H1 (cell line): ENCODE results near the gene ZNF765. TPM values are rescaled to one million over a fixed set of nuclear protein-coding genes. Genes with fewer than 3 reads are reported as not detected.
A peak's percentile ranks its signal among the peaks of the same experiment; 100 is the strongest.

Experiments
- ASH2L ChIP-seq: fragments of 200-600, 300-600 bp; sonication (generic); IDR thresholded peaks from one replicate; pipeline ENCODE4 v1.7.1; 2017; ENCODE audit warnings: low read length
- BCL11A ChIP-seq, 2 experiments: IDR thresholded peaks; one replicate each; pipeline ENCODE4 v1.6.1; 2011; ENCODE audit warnings: low read depth in 2 of 2, low read length in 2 of 2, mild to moderate bottlenecking in 2 of 2
- CEBPB ChIP-seq: IDR thresholded peaks from 2 replicates; pipeline ENCODE4 v1.6.1; 2012; ENCODE audit warnings: low read depth, low read length
- CHD1 ChIP-seq: IDR thresholded peaks from 2 replicates; pipeline ENCODE4 v1.6.1; 2012; ENCODE audit warnings: low read depth, low read length, improper control_type of control experiment
- CTCF ChIP-seq, 3 experiments: IDR thresholded peaks; 1 replicate in 2 of 3; 2 replicates in 1 of 3; pipeline versions ENCODE4 v1.5.1 to v1.6.1; 2011; ENCODE audit warnings: low read length in 3 of 3, mild to moderate bottlenecking in 3 of 3, inconsistent platforms in 2 of 3, low read depth in 1 of 3, moderate library complexity in 1 of 3; ENCODE audit not compliant: insufficient read depth in 1 of 3; ENCODE audit errors: control extremely low read depth in 1 of 3
- HDAC2 ChIP-seq, 2 experiments: fragments of 300-600 bp in 1 of 2; sonication (generic) in 1 of 2; IDR thresholded peaks; 2 replicates each; pipeline ENCODE4 v1.6.1; 2011 to 2012; ENCODE audit warnings: low read depth in 2 of 2, low read length in 2 of 2, mild to moderate bottlenecking in 2 of 2, moderate library complexity in 2 of 2, borderline replicate concordance in 1 of 2, inconsistent platforms in 1 of 2
- MAX ChIP-seq: IDR thresholded peaks from 2 replicates; pipeline ENCODE4 v1.6.1; 2012; ENCODE audit warnings: inconsistent platforms
- PHF8 ChIP-seq: fragments of 200-600 bp; sonication (generic); conservative IDR thresholded peaks from 2 replicates; pipeline ENCODE4 v1.7.1; 2012; ENCODE audit warnings: low read depth, mild to moderate bottlenecking, inconsistent platforms, low read length, moderate library complexity
- RAD21 ChIP-seq, 2 experiments: IDR thresholded peaks in 1 of 2; conservative IDR thresholded peaks in 1 of 2; 2 replicates each; pipeline ENCODE4 v1.6.1; 2011; ENCODE audit warnings: low read depth in 2 of 2, low read length in 2 of 2, improper control_type of control experiment in 1 of 2, inconsistent platforms in 1 of 2, mild to moderate bottlenecking in 1 of 2, moderate library complexity in 1 of 2
- RNF2 ChIP-seq: fragments of 200-900, 300-1000 bp; sonication (generic); IDR thresholded peaks from 2 replicates; pipeline ENCODE4 v1.7.1; 2016; ENCODE audit warnings: borderline replicate concordance, low read depth, mild to moderate bottlenecking, antibody characterized with exemption, low read length; ENCODE audit not compliant: poor library complexity, severe bottlenecking; ENCODE audit errors: missing control alignments
- SP1 ChIP-seq: IDR thresholded peaks from 2 replicates; pipeline ENCODE4 v1.6.1; 2011; ENCODE audit warnings: low read depth, low read length
- TAF7 ChIP-seq: optimal IDR thresholded peaks from 2 replicates; pipeline ENCODE3; 2011; ENCODE audit warnings: low read depth, mild to moderate bottlenecking, inconsistent platforms, low read length, moderate library complexity, borderline replicate concordance
- YY1 ChIP-seq: IDR thresholded peaks from 2 replicates; pipeline ENCODE4 v1.6.1; 2011; ENCODE audit warnings: low read depth, mild to moderate bottlenecking, low read length
- polyA plus RNA-seq, 7 experiments: library from polyadenylated mRNA; depleted of rRNA in 3 of 7; stranded (reverse) in 5 of 7; unstranded in 2 of 7; fragments of >200 nt in 5 of 7; fragments of 200-250 nt in 2 of 7; gene quantifications; 1 replicate in 5 of 7; 2 replicates in 1 of 7; 4 replicates in 1 of 7; pipeline versions ENCODE4 v1.2.1 to v1.2.3, GENCODE V29; 2011 to 2013; ENCODE audit warnings: missing spikeins in 2 of 7, mixed read lengths in 2 of 7
- total RNA-seq: library from RNA; stranded (reverse); fragmentation: NEBNext Ultra II Directional; extraction: Animal tissue kit (Norgen Biotek cat#: 25700); gene quantifications from 2 replicates; pipeline ENCODE4 v1.2.1, GENCODE V29; 2021
- TF ChIP-seq, protein P1 (sequence below): IDR thresholded peaks from 2 replicates; pipeline ENCODE4 v1.6.1; 2011; ENCODE audit warnings: low read length, improper control_type of control experiment

The ZNF765 gene
- total and polyA plus RNA-seq, 2 of the 8 experiments (the other 6 are each of a cell fraction or from before 2014, with no cell fraction given): 4.5 to 22.3 TPM

GRCh38 chr19:53424968-53425597, 30.1 kb downstream of the ZNF765 start (continued):
- TF ChIP-seq TAF7: no peak
- peak; percentile 84 to 97 (median 90) for TF ChIP-seq CTCF (IDR thresholded peaks at IDR 0.05; ENCODE audit: control extremely low read depth in 1 of 3, insufficient read depth in 1 of 3, low read depth in 1 of 3, low read length in 3 of 3)
- peak; percentile 85 for TF ChIP-seq RAD21 (IDR thresholded peaks at IDR 0.05 in 1 of 2, conservative IDR thresholded peaks at IDR 0.05 in 1 of 2; ENCODE audit: low read depth in 2 of 2, low read length in 2 of 2)
- no peak for TF ChIP-seq CHD1
- peak; percentile 24; the same call in 1 of the 2 replicates for TF ChIP-seq MAX
- TF ChIP-seq BCL11A (IDR thresholded peaks at IDR 0.05; ENCODE audit: low read depth in 2 of 2, low read length in 2 of 2): no peak
- 0 out of 2 replicates have a peak, but pooled peaks have one; percentile 11 for TF ChIP-seq YY1
- TF ChIP-seq RNF2: no peak
- 0 out of 2 replicates have a peak, but pooled peaks have one; percentile 24 for TF ChIP-seq SP1
- TF ChIP-seq PHF8: no peak
- TF ChIP-seq, protein P1, sequence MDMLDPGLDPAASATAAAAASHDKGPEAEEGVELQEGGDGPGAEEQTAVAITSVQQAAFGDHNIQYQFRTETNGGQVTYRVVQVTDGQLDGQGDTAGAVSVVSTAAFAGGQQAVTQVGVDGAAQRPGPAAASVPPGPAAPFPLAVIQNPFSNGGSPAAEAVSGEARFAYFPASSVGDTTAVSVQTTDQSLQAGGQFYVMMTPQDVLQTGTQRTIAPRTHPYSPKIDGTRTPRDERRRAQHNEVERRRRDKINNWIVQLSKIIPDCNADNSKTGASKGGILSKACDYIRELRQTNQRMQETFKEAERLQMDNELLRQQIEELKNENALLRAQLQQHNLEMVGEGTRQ: no peak
- no peak for TF ChIP-seq ASH2L
- no peak for TF ChIP-seq HDAC2 (IDR thresholded peaks at IDR 0.05; ENCODE audit: borderline replicate concordance in 1 of 2, low read depth in 2 of 2, low read length in 2 of 2)
- no peak for TF ChIP-seq CEBPB
- TF ChIP-seq, all 59 proteins: peak for 7
